Activated T-helper 1 cell treated with anti-CD3 and anti-CD28 coated beads, Interleukin-2, amount 50 U/mL, for 16 hours (primary cell): ENCODE data around the gene NR4A1.

Experiments used
- DNase-seq, 2 donors: peaks; one replicate each; pipeline ENCODE4 v3.0.0-alpha.2; 2020; ENCODE audit warnings: low read depth in 1 of 2, low spot score in 1 of 2

Gene NR4A1

DNA sequence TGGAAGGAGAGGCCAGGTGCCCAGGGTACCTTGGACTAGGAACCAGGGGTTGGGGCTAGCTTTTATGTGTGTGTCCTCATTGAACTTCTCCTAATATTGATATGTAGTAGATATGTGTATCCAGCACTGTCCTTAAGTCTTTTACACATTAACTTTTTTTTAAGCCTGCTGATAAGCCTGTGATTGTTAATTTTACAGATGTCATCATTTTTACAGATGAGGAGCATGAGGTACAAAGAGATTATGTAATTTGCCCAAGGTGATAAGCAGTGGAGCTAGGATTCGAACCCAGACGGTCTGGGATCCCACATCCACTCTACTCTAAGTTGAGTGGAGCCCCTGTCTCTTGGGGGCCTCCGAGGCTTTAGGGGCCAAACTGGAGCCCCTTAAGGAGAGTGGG is 10.2 kb upstream of the NR4A1 start:
- no peak for DNase-seq

DNA sequence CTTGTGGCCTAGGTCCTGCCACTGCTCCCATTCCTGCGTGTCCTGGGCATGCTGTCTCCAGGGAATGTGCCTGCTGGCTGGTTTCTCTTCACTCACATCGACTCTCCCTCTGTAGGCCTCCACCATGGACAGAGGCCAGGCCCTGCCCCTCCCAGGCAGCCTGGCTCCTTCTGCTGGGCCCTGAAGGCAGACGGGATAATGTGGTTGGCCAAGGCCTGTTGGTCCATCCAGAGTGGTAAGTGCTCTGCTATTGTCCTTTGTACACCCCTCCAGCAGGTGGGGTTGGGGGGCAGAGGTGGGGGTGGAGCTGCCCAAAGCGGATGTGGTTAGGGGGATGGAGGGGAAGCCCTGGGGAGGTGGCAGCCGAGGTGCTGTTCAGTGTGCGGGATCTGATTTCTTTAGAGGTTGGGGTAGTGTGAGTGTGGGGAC is 9.5 kb upstream of the NR4A1 start:
- DNase-seq: no peak

DNA sequence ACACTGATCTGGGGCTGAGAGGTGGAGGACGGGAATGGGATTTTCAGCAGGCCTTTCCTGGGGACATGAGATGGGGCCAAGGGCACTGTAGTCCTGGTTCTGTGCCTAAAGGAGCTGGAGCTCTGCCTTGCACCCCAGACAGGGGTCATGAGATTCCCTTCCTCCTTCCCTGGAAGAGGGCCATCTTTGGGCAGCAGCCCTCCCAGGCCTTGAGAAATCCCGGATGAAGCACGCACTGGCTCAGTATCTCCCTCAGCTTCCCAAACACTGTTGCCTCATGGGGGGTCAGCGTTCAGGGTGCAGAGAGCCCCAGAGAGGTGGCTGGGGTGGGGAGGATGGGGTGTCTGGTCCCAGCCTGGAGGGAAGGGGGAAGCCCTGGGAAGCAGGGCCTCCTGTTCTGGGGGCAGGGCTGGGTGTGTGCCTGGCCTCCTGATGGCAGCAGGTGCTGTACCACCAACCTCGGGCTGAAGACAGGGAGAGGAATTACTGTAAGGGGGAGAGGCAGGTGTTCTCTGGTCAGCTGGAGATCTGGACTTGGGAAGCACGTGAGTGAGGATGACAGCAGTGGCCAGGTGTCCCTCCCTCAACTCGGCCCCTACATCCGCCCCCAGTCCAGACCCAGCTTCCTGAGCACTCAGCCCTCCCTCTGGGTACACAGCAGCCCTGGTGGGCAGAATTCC is 8.4 kb upstream of the NR4A1 start:
- DNase-seq: no peak

DNA sequence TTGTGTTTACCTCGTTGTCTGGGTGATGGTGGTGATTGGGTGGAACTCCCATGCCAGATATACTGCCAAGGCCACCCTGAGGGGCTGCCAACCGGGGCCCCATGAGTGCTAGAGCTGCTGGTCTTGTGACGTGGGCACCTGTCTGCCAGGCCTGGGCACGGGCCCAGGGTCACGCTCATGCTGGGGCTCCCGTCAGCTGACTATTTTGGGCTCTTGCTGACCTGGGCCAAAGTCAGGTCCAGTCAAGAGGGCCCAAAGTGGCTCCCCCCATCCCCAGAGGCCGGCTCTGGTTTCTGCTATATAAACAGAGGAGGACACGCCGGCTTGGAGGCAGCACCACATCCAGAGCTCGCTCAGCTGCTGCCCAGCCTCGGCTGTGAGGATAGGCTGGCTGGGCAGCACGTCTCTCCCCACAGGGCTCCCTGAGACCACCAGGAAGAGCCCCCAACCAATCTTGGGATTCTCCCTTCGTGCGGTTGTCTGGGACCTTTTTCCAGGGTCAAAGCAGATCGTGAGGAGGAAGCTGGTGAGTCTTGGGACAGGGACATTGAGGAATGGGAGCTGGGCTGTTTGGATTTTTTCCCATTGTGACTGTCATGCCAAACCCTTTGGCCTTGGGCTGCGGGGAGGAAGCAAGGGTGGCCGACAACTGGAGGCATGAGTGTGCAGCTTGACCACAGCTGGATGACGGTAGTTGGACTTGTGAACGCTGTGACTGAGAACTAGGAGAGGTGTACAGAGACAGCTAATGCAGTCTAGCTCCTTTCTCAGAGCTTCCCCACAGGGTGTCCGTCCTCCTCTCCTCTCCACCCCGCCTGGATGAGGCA is 7.6 kb upstream of the NR4A1 start:
- DNase-seq: no peak

DNA sequence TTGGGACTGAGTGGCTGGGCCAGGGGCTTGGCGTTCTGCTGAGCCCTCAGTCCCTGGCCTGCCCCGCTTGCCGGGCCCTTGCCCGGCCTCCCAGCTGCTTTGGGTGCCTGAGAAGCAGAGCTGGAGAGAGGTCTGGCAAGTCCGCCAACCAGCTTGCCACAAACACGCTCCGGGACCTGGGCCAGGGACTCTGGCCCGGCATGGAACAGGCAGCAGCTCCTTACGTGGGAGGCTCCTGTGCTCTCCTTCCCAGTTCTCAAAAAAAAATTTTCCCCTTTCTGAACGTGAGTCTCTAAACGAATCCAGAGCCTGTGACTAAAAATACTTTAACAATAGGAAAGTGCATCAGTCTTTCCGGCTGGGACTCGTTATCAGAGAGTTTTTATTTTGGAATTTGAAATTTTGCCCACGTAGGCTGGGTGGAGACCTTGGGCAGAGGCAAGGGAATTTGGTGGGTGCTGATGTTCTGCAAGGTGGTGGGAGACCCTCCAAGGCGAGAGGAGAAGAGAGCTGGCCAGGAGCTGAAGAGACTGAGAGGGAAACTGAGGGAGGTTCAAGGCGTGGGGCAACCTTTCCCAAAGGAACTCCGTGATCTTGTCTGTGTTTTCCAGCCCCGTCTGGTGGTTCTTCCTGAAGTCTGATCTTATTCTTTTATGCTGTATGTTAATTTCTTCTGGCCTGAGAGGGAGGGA is 6.8 kb upstream of the NR4A1 start:
- no peak for DNase-seq

DNA sequence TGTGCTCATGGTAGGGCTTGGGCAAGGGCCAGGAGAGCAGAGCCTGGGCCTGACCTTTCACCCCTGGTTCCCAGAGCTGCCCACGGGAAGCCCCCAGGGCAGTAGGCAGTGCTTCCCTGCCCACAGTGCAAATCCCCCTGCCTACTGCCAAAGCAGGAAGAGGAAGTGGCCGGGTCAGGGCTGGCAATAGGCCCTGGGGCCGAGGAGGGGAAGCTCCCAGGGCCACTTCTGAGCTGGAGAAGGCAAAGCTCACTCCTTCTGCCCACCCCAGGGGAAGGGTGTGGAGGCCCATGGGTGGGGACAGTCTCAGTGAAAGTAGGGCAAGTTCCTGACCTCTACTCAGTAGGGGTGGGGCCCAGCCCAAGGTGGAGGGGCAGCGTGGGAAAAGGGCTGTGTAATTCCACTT is 5.4 kb upstream of the NR4A1 start:
- no peak for DNase-seq

DNA sequence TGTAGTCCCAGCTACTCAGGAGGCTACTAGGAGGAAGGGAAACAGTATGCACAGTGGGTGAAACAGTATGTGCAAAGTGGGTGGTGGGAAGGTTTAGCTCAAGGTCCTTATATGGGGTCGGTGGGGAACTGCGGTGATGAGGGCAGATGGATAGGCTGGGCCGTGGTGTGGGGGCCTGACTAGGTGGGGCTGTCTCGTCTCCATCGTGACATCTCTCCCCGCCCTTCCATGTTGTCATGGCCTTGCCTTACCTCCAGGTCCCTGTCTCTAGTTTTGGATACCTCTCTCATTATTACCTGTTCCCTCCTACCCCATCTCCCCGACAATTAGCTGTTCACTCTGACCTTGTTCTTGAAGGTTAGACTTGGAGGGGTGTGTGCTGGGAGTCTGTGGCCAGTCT is 4.4 kb upstream of the NR4A1 start:
- no peak for DNase-seq

DNA sequence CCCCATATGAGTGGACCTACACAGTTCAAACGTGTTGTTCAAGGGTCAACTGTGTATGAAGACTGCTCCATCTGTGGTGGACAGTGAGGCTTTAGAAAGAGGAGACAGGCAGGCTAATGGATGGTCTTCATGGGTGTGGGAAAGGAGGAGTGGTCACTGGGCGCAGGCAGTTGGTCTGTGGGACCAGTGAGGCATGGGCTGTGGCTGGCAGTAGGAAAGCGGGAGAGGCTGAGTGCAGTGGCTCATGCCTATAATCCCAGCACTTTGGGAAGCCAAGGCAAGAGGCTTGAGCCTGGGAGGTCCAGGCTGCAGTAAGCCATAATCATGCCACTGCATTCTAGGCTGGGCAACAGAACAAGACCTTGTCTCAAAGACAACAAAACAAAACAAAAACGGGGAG is 2.0 kb upstream of the NR4A1 start:
- no peak for DNase-seq

DNA sequence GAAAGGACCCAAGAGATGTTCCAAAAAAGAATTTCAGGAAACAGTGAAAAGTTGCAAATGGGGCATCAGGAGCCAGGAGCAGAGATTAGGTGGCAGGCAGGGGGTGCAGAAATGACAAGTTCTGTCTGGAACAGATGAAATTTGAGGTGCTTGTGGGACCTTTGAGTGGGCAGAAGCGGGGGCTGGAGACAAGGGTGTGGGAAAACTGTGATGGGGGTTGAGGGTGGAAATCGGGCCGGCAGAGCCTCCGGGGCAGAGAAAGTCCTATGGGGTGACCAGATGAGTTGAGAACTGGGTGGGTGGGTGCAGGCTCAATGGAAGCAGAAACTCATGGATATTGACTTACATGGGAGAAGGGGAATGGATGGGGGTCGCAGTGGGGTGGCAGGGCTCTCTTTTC is 1.6 kb upstream of the NR4A1 start:
- DNase-seq: no peak

DNA sequence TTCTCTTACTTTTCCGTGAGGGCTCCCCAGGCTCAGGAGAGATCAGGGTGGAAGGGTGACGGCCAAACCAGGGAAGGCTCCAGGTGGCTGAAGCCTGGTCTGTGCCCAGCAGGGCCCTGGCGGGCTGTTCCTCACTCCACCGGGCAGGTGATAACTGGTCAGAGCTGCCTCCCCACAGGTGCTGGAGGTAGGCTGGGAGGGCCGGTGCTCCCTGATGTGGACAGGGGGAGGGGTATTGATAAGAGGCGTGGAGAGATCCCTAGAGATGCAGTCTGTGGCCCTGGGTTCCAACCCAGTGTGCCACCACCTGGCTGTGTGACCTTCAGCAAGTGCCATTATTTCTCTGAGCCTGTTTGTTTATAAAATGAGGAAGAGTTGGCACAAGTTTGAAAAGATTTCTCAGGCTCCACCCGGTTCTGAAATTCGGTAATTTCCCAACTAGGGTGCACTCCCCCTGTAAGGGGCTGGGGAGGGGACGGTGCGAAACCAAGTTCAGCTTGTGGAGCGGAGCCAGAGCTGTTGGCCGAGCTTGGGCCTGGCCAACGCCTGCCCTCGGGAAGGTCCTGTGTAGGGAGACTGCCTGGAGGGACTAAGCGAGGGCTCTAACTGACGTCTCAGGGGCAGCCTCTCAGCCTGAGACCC is 1.0 kb upstream of the NR4A1 start:
- no peak for DNase-seq

DNA sequence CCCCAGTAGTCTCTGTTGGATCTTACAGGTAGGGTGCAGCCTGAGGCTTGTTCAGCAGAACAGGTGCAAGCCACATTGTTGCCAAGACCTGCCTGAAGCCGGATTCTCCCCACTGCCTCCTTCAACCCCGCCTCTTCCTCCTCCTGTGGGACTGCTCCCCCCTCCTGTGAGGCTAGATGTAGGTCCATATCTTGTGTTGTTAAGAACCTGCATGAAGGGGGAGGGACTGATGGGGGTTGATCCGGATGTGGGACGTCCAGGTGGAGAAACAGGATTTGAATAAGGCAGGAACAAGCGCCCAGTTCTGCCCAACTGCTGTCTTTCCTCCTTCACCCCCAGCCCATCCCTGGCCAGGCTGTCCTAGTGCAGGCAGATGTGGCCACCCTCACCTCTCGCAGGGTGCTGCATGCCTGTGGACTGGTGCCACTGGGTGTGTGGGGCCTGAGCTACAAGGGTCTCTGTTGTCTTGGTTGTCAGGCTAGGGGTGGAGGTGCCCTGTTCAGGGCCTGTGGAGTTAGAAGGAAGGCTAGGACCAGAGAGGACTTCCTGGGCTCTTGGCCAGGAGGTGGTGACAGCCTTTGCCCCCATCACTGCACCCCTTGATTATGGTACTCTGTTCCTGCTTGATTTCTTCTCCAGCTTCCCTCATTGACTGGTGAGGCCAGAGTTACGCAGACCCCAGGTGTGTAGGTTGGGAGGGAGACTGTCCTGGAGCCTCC is 1.4 kb downstream of the NR4A1 start:
- DNase-seq: no peak

DNA sequence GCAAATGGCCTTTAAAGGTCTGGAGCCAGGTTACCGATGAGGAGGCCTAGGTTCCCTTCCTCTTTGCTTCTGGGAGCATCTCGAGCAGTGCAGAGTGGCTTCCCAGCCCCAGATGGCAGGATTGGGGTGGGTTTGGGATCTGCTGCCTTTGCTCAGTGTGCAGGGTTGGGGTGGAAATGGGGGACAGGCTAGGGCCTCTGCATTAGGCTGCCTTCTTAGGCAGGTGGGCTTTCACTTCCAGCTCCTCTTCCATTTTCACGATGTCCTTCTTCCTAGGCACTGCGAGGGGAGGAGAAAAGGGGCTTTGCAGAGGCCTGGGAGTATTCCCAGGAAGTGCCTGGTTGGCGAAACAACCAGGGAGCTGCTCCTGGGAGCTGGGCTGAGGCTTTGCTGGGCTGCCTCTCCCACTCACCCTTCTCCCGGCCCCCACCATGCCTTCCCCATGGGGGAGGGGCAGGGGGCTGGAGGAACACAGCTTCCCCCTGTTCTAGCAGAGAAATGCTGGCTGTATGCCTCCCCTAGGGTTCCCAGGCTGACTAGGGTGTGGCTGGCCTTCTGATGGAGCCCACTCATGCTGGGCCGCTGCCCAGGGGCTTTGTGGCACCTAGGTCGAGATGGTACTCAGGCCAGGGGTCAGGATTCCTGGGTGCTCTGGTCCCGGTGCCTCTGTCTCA is 2.4 kb downstream of the NR4A1 start:
- no peak for DNase-seq

DNA sequence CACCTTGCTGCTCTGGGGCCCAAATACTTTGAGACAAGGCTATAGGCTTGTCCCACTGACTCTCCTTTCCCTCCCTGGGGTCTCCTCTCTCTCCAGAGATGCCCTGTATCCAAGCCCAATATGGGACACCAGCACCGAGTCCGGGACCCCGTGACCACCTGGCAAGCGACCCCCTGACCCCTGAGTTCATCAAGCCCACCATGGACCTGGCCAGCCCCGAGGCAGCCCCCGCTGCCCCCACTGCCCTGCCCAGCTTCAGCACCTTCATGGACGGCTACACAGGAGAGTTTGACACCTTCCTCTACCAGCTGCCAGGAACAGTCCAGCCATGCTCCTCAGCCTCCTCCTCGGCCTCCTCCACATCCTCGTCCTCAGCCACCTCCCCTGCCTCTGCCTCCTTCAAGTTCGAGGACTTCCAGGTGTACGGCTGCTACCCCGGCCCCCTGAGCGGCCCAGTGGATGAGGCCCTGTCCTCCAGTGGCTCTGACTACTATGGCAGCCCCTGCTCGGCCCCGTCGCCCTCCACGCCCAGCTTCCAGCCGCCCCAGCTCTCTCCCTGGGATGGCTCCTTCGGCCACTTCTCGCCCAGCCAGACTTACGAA is 3.1 kb downstream of the NR4A1 start:
- no peak for DNase-seq

DNA sequence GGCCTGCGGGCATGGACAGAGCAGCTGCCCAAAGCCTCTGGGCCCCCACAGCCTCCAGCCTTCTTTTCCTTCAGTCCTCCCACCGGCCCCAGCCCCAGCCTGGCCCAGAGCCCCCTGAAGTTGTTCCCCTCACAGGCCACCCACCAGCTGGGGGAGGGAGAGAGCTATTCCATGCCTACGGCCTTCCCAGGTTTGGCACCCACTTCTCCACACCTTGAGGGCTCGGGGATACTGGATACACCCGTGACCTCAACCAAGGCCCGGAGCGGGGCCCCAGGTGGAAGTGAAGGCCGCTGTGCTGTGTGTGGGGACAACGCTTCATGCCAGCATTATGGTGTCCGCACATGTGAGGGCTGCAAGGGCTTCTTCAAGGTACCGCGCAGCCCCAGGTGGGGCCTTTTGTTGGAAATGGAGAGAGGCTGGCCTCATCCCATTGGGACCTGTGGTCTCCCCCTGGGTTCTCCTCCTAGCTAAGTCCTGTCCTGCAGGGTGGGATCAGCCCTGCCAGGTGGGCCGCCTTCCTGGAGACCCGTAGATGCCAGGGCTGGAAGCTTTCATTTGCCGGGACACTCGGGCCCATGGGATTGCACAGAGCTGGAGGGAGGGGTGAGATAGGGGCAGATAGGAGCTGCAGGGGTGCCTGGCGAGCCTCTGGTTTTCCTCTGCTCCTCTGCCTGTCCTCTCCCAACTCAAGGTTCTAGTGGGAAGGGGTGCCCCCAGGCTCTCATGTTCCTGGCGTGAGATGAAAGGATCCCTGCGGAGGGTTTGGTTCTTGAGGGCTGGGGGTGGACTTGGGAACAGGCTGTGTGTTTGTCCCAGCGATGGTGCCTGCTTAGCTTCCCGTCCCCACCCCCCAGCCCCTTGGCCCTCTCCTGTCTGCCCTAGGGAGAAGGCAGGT is 3.8 kb downstream of the NR4A1 start:
- DNase-seq: no peak

DNA sequence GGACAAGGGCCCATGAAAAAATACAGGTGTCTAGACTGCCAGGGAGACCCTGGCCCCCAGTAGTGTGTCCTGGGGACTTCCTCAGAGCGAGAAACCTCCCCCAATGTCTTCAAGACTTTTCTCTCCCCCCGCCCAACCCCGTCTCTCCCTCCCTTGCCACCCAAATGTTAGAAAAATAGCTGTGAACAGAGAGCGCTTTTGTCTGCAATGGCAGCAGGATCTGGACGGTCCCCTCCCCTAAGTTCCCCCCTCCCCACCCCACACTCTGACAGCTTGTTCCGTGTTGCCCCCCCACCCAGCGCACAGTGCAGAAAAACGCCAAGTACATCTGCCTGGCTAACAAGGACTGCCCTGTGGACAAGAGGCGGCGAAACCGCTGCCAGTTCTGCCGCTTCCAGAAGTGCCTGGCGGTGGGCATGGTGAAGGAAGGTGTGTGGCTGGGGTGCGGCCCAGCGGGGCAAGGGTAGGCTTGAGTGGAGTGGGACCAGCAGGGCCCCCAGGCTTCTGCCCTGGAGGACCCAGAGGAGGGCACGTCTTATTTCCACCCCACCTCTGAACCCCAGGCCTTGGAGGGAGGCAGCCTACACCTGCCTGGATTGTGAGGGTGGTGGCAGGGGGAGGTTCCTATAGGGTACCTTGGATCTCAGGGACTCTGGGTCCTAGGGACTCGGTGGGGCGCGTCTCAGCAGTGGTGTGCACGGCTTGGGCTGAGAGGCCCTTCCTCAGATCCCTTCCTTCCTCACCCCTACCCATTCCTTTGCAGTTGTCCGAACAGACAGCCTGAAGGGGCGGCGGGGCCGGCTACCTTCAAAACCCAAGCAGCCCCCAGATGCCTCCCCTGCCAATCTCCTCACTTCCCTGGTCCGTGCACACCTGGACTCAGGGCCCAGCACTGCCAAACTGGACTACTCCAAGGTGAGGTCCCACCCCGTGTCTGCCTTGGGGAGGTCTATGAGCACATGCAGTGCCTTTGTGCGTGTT is 4.8 kb downstream of the NR4A1 start:
- no peak for DNase-seq

DNA sequence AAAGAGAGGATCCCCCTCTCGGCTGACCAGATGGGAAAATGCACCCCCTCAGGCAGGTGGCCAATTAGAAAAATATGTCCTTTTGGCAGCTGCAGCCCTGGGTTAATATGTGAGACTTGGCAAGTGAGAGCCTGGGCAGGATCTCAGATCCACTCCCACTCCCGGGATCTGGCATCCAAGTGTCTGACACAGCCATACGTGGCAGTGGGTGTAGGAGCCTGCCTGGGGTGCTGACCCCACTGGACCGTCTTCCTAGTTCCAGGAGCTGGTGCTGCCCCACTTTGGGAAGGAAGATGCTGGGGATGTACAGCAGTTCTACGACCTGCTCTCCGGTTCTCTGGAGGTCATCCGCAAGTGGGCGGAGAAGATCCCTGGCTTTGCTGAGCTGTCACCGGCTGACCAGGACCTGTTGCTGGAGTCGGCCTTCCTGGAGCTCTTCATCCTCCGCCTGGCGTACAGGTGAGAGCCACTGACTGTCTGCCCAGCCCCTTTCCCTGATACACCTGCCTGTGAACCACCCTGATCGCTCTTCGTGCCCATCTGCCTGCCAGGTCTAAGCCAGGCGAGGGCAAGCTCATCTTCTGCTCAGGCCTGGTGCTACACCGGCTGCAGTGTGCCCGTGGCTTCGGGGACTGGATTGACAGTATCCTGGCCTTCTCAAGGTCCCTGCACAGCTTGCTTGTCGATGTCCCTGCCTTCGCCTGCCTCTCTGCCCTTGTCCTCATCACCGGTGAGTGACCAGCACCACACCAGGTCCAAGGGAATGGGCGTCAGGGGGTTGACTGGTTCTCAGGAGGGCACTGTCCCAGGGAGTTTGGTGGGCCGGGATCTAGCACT is 5.8 kb downstream of the NR4A1 start:
- DNase-seq: no peak
